Measurements from ENCODE around the gene GRHL1.

GRCh38 chr2:10006236-10007161, 55.0 kb downstream of the GRHL1 start:
- no peak for TF ChIP-seq CTCF (IDR thresholded peaks at IDR 0.05; ENCODE audit: insufficient read depth, low read length, poor library complexity, severe bottlenecking)
- TF ChIP-seq EZH2phosphoT487 (conservative IDR thresholded peaks at IDR 0.05; ENCODE audit: low read length) = no peak

All from SU-DHL-6 (cell line).